Epidermal melanocyte (primary cell): ENCODE results near the gene MED26.

Experiments
- DNase-seq: peaks from one replicate; pipeline ENCODE4 v3.0.0; 2011; ENCODE audit warnings: low spot score; ENCODE audit not compliant: insufficient read length

The MED26 gene

GRCh38 chr19:16590876-16591802, 36.9 kb downstream of the MED26 start:
- DNase-seq: no peak

DNA sequence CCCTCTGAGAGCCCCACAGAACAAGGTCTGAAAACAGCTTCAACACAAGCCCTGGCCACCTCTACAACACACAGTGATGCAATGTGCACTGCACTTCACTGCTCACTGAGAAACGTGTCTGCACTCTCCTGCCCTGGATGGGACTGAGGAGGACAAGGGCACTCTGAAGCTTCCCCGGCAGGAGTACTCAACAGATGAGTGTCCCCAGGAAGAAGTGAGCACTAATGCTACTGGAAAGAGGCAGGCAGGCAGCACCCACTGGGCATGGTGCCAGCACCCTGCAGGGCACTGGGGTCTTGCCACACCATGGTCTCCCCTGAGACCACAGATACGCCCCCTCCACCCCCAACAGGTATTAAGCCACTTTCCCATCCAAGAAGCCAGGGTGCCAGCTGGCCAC, 38.1 kb downstream of the MED26 start:
- DNase-seq: no peak

DNA sequence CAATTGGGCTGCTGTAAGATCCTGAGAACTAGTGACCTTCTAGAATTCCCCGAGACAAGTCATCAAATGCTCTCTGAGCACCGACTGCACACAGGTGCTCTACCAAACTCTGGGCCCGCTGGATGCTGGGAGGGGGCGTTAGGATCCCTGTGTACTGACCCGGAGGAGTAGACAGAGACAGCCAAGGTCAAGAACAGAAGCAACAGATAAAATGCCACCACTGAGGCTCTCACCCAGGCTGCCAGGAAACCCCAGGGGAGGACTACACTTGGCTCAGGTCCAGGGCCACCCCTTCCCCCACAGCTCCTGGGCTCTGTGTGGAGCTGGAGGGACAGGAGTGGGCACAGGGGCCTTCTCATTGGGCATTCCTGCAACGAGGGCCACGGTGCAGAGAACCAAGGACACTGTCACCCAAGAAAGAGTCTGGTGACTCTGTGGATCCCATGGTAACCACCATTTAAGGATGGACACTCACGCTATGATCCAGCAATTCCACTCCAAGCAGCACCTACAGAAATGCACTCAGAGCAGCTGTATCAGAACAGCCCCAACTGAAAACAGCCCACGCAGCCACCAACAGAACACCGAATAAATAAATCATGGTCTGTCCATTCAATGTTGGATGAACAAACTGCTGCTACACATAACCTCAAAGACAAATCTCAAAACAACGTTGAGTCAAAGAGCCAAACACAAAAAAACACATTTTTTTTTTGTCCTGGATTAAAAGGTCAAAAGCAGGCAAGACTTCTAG, 39.0 kb downstream of the MED26 start:
- no peak for DNase-seq

DNA sequence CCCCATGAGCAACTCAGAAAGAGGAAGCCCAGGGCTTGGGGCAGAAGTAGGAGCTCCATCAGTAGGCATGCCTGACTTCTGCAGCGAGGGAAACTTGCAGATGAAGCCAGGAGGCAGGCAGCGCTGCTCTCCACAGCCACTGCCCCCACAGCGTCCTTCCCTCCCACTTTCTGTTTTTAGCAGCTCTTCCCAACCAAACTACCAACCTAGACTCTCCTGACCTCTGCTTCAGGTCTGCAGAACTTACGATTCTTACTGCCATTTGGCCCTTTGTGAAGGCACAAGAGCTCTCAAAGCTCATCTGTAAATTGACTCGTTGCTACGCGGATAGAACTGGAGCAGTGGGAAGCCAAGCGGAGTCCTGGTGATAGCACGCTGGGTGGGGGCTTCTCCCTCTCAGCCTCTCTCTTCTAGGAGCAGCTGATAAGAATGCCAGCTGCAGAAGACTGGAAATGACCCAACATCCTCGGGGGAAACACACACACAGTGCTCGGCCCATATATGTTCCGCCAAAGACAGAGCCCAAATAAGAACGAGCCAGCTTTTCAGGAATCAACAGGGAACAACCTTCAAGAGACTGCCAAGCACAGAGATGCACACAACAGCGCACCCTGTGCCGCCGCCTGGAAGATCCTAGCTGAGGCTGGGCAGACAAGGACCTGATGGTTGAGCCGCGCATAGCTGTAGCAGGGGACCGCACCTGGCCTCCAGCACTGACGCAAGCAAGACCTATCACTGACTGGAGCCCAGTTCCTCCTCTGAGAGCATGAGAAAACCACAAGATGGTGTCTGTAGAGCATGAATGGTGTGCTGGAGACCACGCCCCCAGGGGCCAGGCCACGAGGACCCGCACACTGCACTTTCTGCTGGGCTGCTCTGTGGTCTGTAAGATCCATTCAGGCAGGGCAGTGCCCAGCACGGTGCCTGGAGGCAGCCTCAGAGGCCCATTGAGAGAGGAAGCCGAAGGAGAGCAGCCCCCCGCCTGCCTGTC, 39.9 kb downstream of the MED26 start:
- no peak for DNase-seq

DNA sequence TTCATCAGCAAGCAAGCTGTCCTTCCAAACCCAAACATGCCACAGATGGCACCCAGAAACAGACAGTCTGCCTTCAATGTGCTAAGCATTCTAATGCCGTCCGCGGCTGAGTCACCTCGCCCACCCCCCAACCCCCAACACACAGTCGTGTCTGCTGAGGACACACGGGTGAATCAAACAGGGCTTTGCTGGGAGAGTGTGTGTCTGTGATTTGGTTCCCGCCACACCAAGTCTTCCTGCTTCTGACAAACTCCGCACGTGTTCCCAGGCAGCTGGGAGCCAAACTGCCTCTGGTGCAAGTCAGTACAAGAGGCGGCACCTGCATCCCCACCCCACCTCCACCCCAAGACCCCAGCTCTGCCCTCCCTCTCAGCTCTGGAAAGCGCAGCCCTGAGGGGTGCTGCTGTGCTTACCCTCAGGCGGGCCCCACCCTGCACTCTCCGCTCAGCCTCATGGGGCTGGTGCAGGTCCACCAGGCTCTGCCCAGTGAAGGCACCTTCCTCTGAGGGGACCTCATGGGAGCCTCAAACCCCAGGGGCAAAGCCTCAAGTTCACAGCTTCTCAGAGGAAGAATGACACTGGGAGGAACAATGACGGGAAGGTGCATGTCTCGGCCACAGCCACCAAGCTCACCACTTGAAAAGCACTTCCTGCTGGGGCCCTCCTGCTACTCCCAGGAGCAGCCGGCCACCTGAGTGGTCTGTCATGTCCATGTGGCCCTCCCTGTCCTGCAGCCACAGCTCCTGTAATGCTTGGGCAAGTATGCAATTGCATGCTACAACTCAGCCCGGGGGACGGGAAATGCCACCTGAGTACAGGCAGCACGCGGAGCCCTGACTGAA, 40.8 kb downstream of the MED26 start:
- no peak for DNase-seq

- DNase-seq: no peak
Observed at GRCh38 chr19:16586477-16586871, 41.5 kb downstream of the MED26 start.

DNA sequence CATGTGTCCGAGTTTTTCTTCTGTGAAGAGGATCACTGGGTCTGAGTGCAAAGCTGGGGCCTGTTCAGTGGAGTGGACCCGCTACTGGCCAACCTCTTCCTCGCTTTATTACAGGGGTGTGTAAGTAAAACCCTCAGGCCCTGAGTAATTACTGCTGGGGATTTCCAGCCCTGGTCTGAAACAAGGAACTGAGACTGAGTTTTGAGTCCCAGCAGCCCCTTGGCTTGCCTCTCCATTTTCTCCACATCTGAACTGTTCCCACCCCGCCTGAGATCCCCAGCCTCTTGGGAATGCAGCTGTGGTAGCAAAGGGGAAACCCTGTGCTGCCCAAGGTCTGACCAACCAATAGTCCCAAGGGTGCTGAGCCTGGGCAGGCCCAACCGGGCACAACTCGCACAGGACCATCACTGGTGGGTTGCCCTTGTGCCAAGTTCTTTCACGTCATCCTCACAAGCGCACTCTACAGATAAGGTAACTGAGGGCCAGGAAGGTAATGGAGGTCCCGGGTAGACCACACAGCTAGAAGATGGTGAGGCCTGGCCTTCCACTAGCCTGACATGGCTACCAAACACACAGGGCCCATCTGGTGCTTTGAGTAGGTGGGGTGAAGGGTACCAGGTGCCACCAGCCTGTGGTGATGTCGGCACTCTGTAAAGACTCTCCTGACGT, 42.1 kb downstream of the MED26 start:
- DNase-seq: no peak

- no peak for DNase-seq
Observed at GRCh38 chr19:16585094-16585801, 42.8 kb downstream of the MED26 start.

- peak; percentile 91 for DNase-seq
Observed at GRCh38 chr19:16584248-16585093, 43.5 kb downstream of the MED26 start.

GRCh38 chr19:16582486-16583261, 45.3 kb downstream of the MED26 start:
- DNase-seq: no peak

DNA sequence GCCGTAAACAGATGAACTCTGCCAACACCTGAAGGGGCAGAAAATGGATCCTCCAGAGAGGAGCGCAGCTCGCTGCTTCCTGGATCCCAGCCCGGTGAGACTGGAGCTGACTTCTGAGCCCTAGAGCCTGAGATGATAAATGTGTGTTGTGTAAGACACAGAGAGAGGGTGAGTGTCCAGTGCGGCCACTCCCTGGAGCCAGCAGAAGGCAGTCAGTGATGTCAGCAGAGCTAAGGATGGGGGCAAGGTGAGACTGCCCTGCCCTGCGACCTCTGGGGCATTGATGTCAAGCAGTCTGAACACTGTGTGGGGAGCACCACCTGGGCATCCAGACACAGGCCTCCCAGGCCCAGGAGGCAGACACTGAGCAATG, 46.0 kb downstream of the MED26 start:
- DNase-seq: no peak

- DNase-seq: no peak
Observed at GRCh38 chr19:16581145-16581970, 46.6 kb downstream of the MED26 start.

- no peak for DNase-seq
Observed at GRCh38 chr19:16579381-16579780, 48.6 kb downstream of the MED26 start.

DNA sequence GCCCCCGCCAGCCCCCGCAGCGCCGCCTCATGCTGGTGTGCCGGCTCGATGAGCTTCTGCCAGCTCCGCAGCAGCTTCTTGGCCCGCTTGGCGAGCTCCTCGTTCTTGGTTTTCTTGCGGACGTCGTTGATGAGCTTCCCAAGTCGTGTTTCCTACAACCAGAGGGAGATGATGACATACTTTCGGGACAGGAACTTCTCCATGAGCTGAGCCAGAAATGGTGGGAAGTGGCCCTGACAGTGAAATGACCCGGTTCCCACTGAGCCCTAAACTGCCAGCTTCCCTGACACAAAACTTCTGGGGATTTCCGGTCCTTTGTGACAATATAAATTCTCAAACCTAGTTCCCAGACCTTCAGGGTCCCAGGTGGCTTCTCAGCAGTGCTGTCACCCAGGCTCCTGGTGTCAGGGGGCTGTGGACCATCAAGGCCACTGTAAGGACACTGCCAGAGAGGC, 50.4 kb downstream of the MED26 start:
- DNase-seq: no peak

DNA sequence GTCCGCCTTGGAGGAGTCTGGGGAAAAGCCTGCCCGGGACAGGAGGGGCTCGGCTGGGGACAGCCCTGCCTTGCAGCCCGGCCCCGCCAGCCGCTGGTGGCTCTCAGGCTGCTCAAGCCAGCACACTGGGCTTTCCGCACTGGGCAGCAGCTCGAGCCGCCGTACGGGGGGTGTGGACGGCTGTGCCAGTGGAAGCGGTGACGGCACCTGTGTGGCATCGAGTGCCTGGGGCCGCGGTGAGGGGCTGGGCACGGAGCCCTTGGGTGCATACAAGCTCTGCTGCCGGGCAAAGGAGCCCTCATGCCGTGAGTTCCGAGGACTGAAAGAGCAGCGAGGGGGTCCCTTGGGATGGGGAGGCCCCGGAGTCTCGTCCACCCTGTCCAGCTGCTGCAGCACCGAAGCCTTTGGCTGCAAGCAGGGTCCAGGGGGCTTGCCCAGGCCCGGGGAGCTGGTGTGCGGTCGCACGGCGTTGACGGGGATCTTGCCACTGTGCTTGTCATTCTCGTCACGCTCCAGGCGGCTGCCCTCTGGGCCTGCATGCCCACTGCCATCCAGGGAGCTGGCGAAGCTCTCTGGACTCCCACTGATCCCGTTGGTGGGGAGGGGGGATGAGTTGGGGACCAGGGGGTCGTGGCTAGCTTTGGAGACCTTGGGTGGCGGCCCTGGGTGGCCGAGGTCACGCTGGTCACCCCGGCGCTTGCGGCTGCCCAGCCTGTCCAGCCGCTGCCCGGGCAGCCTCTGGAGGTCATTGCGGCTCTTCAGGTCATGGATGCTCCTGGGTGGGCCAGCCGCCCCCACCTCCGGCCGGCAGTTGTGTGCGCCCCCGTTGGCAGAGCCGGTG, 51.1 kb downstream of the MED26 start:
- no peak for DNase-seq
